GM23338 (cell line): ENCODE results near the gene PPP4R2. TPM values are rescaled to one million over a fixed set of nuclear protein-coding genes. Genes with fewer than 3 reads are reported as not detected.

ENCODE experiments used
- ATAC-seq: fragments of 200-7000 bp; cut with Tn5 transposase; 3 replicates; pipeline ENCODE4 v1.9.1; 2020
- DNase-seq: peaks from one replicate; pipeline ENCODE4 v3.0.0-alpha.2; 2015; ENCODE audit warnings: low spot score
- H2AFZ ChIP-seq: fragments of 200-600 bp; sonication (generic); 2 replicates; pipeline ENCODE4 v1.8.0; 2016; ENCODE audit warnings: antibody characterized with exemption, mild to moderate bottlenecking, moderate library complexity
- H3F3A ChIP-seq: fragments of 200-600 bp; sonication (generic); replicated peaks from 2 replicates; pipeline ENCODE4 v1.8.0; 2017; ENCODE audit warnings: antibody characterized with exemption, mixed run types, low read depth
- H3K27ac ChIP-seq: fragments of 200-600 bp; sonication (generic); 2 replicates; pipeline ENCODE4 v1.6.1; 2016; ENCODE audit warnings: low read depth
- H3K27me3 ChIP-seq: fragments of 200-600 bp; sonication (generic); 2 replicates; pipeline ENCODE4 v1.8.0; 2016; ENCODE audit warnings: mild to moderate bottlenecking, mixed run types, moderate library complexity; ENCODE audit not compliant: insufficient read depth
- H3K36me3 ChIP-seq: fragments of 200-600 bp; sonication (generic); 2 replicates; pipeline ENCODE4 v1.8.0; 2016; ENCODE audit warnings: mild to moderate bottlenecking; ENCODE audit not compliant: insufficient read depth
- H3K4me1 ChIP-seq: fragments of 200-600 bp; sonication (generic); 2 replicates; pipeline ENCODE4 v1.8.0; 2016; ENCODE audit warnings: mild to moderate bottlenecking, moderate library complexity; ENCODE audit not compliant: insufficient read depth
- H3K4me2 ChIP-seq: fragments of 200-600 bp; sonication (generic); 2 replicates; pipeline ENCODE4 v1.7.1; 2017; ENCODE audit warnings: mixed run types
- H3K4me3 ChIP-seq: fragments of 200-600 bp; sonication (generic); 2 replicates; pipeline ENCODE4 v1.6.1; 2016; ENCODE audit warnings: mixed run types
- H3K79me2 ChIP-seq: fragments of 200-600 bp; sonication (generic); replicated peaks from 2 replicates; pipeline ENCODE4 v1.8.0; 2017; ENCODE audit warnings: mild to moderate bottlenecking; ENCODE audit not compliant: insufficient read depth
- H3K9me2 ChIP-seq: fragments of 200-600 bp; sonication (generic); 2 replicates; pipeline ENCODE4 v1.8.0; 2017; ENCODE audit not compliant: insufficient read depth
- H4K20me1 ChIP-seq: fragments of 200-600 bp; sonication (generic); replicated peaks from 2 replicates; pipeline ENCODE4 v1.8.0; 2017; ENCODE audit warnings: mild to moderate bottlenecking; ENCODE audit not compliant: insufficient read depth
- H3K27ac Mint-ChIP-seq: 2 replicates; pipeline ENCODE4 v1.8.0; 2020; ENCODE audit warnings: inconsistent platforms, mild to moderate bottlenecking, moderate library complexity, mixed read lengths
- H3K27me3 Mint-ChIP-seq: 3 replicates; pipeline ENCODE4 v1.8.0; 2022; ENCODE audit warnings: low read depth, mild to moderate bottlenecking, moderate library complexity, mixed read lengths, inconsistent platforms; ENCODE audit not compliant: insufficient read depth, poor library complexity
- H3K36me3 Mint-ChIP-seq: 3 replicates; pipeline ENCODE4 v1.8.0; 2021; ENCODE audit warnings: low read depth, mild to moderate bottlenecking, inconsistent platforms, moderate library complexity, mixed read lengths
- H3K4me1 Mint-ChIP-seq: 3 replicates; pipeline ENCODE4 v1.8.0; 2020; ENCODE audit warnings: mild to moderate bottlenecking, inconsistent platforms, mixed read lengths
- H3K4me3 Mint-ChIP-seq: 3 replicates; pipeline ENCODE4 v1.8.0; 2021; ENCODE audit warnings: moderate library complexity, mild to moderate bottlenecking, inconsistent platforms, mixed read lengths
- H3K9me3 Mint-ChIP-seq: 3 replicates; pipeline ENCODE4 v1.8.0; 2020; ENCODE audit warnings: moderate library complexity, mild to moderate bottlenecking, inconsistent platforms, mixed read lengths
- CTCF ChIP-seq, 2 experiments: fragments of 200-600 bp in 1 of 2; sonication (generic) in 1 of 2; conservative IDR thresholded peaks; 2 replicates each; pipeline versions ENCODE4 v1.5.1 to v1.6.1; 2016 to 2017; ENCODE audit warnings: antibody characterized with exemption in 2 of 2, low read depth in 2 of 2, mild to moderate bottlenecking in 2 of 2, moderate library complexity in 1 of 2
- ZNF462 ChIP-seq: fragments of 250-450 bp; sonication (Bioruptor Pico); IDR thresholded peaks from 2 replicates; pipeline ENCODE4 v1.5.0; 2020; ENCODE audit warnings: mild to moderate bottlenecking, moderate library complexity
- polyA plus RNA-seq: library from polyadenylated mRNA; unstranded; fragments of >200 nt; fragmentation: Nextera tagmentation; extraction: Ambion mirVana; gene quantifications from 2 replicates; pipeline ENCODE4 v1.2.1, GENCODE V29; 2016
- total RNA-seq: library from RNA; depleted of rRNA; stranded (reverse); fragments of >200 nt; shearing (Covaris generic); gene quantifications from 2 replicates; pipeline ENCODE4 v1.2.3, GENCODE V29; 2014

The PPP4R2 gene
- total and polyA plus RNA-seq, 2 experiments from 2014 or later: 62.7 to 117 TPM

GRCh38 chr3:73056014-73056844 lies 59.6 kb downstream of the PPP4R2 start:
- 0 out of 2 replicates have a peak, but pooled peaks cover 2% of the 10 kb centered on the region for H3K36me3 ChIP-seq
- peaks cover 12% of the 10 kb centered on the region; the same call in 2 of the 3 replicates for H3K4me1 Mint-ChIP-seq
- no peaks in the 10 kb centered on the region for H3F3A ChIP-seq
- H3K36me3 Mint-ChIP-seq: peaks cover 21% of the 10 kb centered on the region; the same call in 2 of the 3 replicates
- H3K4me1 ChIP-seq: no peaks in the 10 kb centered on the region; the same call in 1 of the 2 replicates
- H3K9me3 Mint-ChIP-seq: no peaks in the 10 kb centered on the region
- peaks cover 38% of the 10 kb centered on the region for H4K20me1 ChIP-seq
- no peak overlapping the region for H3K4me3 ChIP-seq
- peak; percentile 51 to 53 for TF ChIP-seq CTCF (conservative IDR thresholded peaks at IDR 0.05; ENCODE audit: low read depth in 2 of 2)
- no peak for TF ChIP-seq ZNF462 (CRISPR knock-in tag)
- H3K27ac ChIP-seq: peak overlapping the region; percentile 39; the same call in 1 of the 2 replicates
- H2AFZ ChIP-seq: no peak overlapping the region
- H3K27me3 ChIP-seq: no peaks in the 10 kb centered on the region
- DNase-seq: peak; percentile 59
- no peak overlapping the region for H3K4me3 Mint-ChIP-seq
- H3K27me3 Mint-ChIP-seq: no peaks in the 10 kb centered on the region
- 0 out of 3 replicates have a peak, but pooled peaks have one; percentile 28 for ATAC-seq
- H3K27ac Mint-ChIP-seq: no peak overlapping the region
- no peak overlapping the region for H3K4me2 ChIP-seq
- H3K9me2 ChIP-seq: no peaks in the 10 kb centered on the region
- no peaks in the 10 kb centered on the region; the same call in none of the 2 replicates for H3K79me2 ChIP-seq
